ENCODE measurements around the gene THAP6.

- TF ChIP-seq, protein P1, sequence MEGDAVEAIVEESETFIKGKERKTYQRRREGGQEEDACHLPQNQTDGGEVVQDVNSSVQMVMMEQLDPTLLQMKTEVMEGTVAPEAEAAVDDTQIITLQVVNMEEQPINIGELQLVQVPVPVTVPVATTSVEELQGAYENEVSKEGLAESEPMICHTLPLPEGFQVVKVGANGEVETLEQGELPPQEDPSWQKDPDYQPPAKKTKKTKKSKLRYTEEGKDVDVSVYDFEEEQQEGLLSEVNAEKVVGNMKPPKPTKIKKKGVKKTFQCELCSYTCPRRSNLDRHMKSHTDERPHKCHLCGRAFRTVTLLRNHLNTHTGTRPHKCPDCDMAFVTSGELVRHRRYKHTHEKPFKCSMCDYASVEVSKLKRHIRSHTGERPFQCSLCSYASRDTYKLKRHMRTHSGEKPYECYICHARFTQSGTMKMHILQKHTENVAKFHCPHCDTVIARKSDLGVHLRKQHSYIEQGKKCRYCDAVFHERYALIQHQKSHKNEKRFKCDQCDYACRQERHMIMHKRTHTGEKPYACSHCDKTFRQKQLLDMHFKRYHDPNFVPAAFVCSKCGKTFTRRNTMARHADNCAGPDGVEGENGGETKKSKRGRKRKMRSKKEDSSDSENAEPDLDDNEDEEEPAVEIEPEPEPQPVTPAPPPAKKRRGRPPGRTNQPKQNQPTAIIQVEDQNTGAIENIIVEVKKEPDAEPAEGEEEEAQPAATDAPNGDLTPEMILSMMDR (IDR thresholded peaks at IDR 0.05) = no peak
- TF ChIP-seq RAD21 (conservative IDR thresholded peaks at IDR 0.05 in 1 of 2, IDR thresholded peaks at IDR 0.05 in 1 of 2) = no peak
- no peak for TF ChIP-seq POLR2A (IDR thresholded peaks at IDR 0.05; ENCODE audit: low read length)
- no peak for TF ChIP-seq SMC3 (IDR thresholded peaks at IDR 0.05)
- TF ChIP-seq BCL3 (IDR thresholded peaks at IDR 0.05) = no peak
- TF ChIP-seq REST (IDR thresholded peaks at IDR 0.05) = no peak
These were observed 11.6 kb upstream of the THAP6 start for GRCh38 chr4:75502671-75503070.

Measured in A549 (cell line).